GM12878 (cell line): ENCODE measurements around the gene CLASP1. TPM values are rescaled to one million over a fixed set of nuclear protein-coding genes. Genes with fewer than 3 reads are reported as not detected.
A peak's percentile ranks its signal among the peaks of the same experiment; 100 is the strongest.

Source experiments
- polyA plus RNA-seq, 11 experiments: library from polyadenylated mRNA; depleted of rRNA in 4 of 11; unstranded in 6 of 11; stranded (reverse) in 5 of 11; fragments of >200 nt; fragmentation: Nextera tagmentation in 4 of 11; fragmentation: Illumina TruSeq in 1 of 11; extraction: Ambion mirVana in 4 of 11; extraction: Trizol in 1 of 11; gene quantifications; 1 replicate in 1 of 11; 2 replicates in 10 of 11; pipeline versions ENCODE4 v1.2.1 to v1.2.3, GENCODE V29; 2011 to 2016; ENCODE audit warnings: inconsistent platforms in 2 of 11, missing spikeins in 2 of 11, low read depth in 1 of 11
- small RNA-seq: library from RNA; depleted of rRNA; stranded (forward); fragments of <200 nt; gene quantifications from one replicate; pipeline ENCODE3, GENCODE V24; 2014
- total RNA-seq, 4 experiments: library from RNA; depleted of rRNA in 3 of 4; stranded (reverse); fragments of >200 nt in 3 of 4; fragmentation: Illumina TruSeq in 1 of 4; extraction: Trizol in 1 of 4; gene quantifications; 2 replicates each; pipeline versions ENCODE4 v1.2.1 to v1.2.3, GENCODE V29; 2013 to 2021

CLASP1 gene
- total and polyA plus RNA-seq, 10 of the 15 experiments (the other 5 are each of a cell fraction or from before 2014, with no cell fraction given), result 1.4 to 62.4 (median 32.9) TPM

Small RNAs within 50 kb of the gene (small RNA-seq; reads per million reads assigned to genes)
- gene RF00019 (not detected), gene RNU4ATAC (765 reads per million, percentile 99 among the genes with 10 or more reads in this experiment)

Other genes starting within 250 kb of the CLASP1 start
- not detected in 2 replicates for gene RNU4ATAC, start 118.6 kb downstream of the CLASP1 start, total RNA-seq (2014; rRNA removed)
- not detected in 2 replicates for gene RNU4ATAC, start 118.6 kb downstream of the CLASP1 start, total RNA-seq (2014; rRNA removed; fragmentation: Illumina TruSeq; extraction: Trizol)
- not detected in 2 replicates for gene RNU4ATAC, start 118.6 kb downstream of the CLASP1 start, total RNA-seq (2021)
- gene RNU4ATAC, start 118.6 kb downstream of the CLASP1 start, polyA plus RNA-seq (2011; rRNA removed), result not detected in 2 replicates
- gene RNU4ATAC, start 118.6 kb downstream of the CLASP1 start, polyA plus RNA-seq (2014; fragmentation: Illumina TruSeq; extraction: Trizol), result not detected in 2 replicates
- not detected for gene RNU4ATAC, start 118.6 kb downstream of the CLASP1 start, polyA plus RNA-seq (2014; fragmentation: Nextera tagmentation; extraction: Ambion mirVana)
- gene RNU4ATAC, start 118.6 kb downstream of the CLASP1 start, polyA plus RNA-seq (2014; rRNA removed), result not detected in 2 replicates
- gene RNU4ATAC, start 118.6 kb downstream of the CLASP1 start, polyA plus RNA-seq (2016; fragmentation: Nextera tagmentation; extraction: Ambion mirVana), result 1 to 10 TPM in 1 of 2 experiments, not detected in 1; 6.6 TPM
- gene NIFK, start 87.4 kb upstream of the CLASP1 start, total RNA-seq (2014; rRNA removed), result 104 and 109 TPM in 2 replicates
- gene NIFK, start 87.4 kb upstream of the CLASP1 start, total RNA-seq (2014; rRNA removed; fragmentation: Illumina TruSeq; extraction: Trizol), result 145 and 157 TPM in 2 replicates
- gene NIFK, start 87.4 kb upstream of the CLASP1 start, total RNA-seq (2021), result 91.1 and 92.9 TPM in 2 replicates
- gene NIFK, start 87.4 kb upstream of the CLASP1 start, polyA plus RNA-seq (2011; rRNA removed), result 47.2 and 79.2 TPM in 2 replicates
- 286 and 334 TPM in 2 replicates for gene NIFK, start 87.4 kb upstream of the CLASP1 start, polyA plus RNA-seq (2014; fragmentation: Illumina TruSeq; extraction: Trizol)
- gene NIFK, start 87.4 kb upstream of the CLASP1 start, polyA plus RNA-seq (2014; fragmentation: Nextera tagmentation; extraction: Ambion mirVana), result 100 to 1,000 TPM; 156 to 171 TPM
- 57.9 and 61.7 TPM in 2 replicates for gene NIFK, start 87.4 kb upstream of the CLASP1 start, polyA plus RNA-seq (2014; rRNA removed)
- 100 to 1,000 TPM; 164 to 183 TPM for gene NIFK, start 87.4 kb upstream of the CLASP1 start, polyA plus RNA-seq (2016; fragmentation: Nextera tagmentation; extraction: Ambion mirVana)
- gene TSN, start 106.2 kb upstream of the CLASP1 start, total RNA-seq (2014; rRNA removed), result 45.6 and 56.0 TPM in 2 replicates
- 50.8 and 55.4 TPM in 2 replicates for gene TSN, start 106.2 kb upstream of the CLASP1 start, total RNA-seq (2014; rRNA removed; fragmentation: Illumina TruSeq; extraction: Trizol)
- 58.3 and 61.4 TPM in 2 replicates for gene TSN, start 106.2 kb upstream of the CLASP1 start, total RNA-seq (2021)
- 56.9 and 76.0 TPM in 2 replicates for gene TSN, start 106.2 kb upstream of the CLASP1 start, polyA plus RNA-seq (2011; rRNA removed)
- gene TSN, start 106.2 kb upstream of the CLASP1 start, polyA plus RNA-seq (2014; fragmentation: Illumina TruSeq; extraction: Trizol), result 50.5 and 56.7 TPM in 2 replicates
- 100 to 1,000 TPM in 1 of 2 experiments, 10 to 100 TPM in 1; 67.5 to 102 TPM for gene TSN, start 106.2 kb upstream of the CLASP1 start, polyA plus RNA-seq (2014; fragmentation: Nextera tagmentation; extraction: Ambion mirVana)
- gene TSN, start 106.2 kb upstream of the CLASP1 start, polyA plus RNA-seq (2014; rRNA removed), result 43.2 and 55.1 TPM in 2 replicates
- 100 to 1,000 TPM in 1 of 2 experiments, 10 to 100 TPM in 1; 98.3 to 102 TPM for gene TSN, start 106.2 kb upstream of the CLASP1 start, polyA plus RNA-seq (2016; fragmentation: Nextera tagmentation; extraction: Ambion mirVana)